ENCODE data around the gene GRK5.

The GRK5 gene

GRCh38 chr10:119316002-119316358 lies 108.6 kb downstream of the GRK5 start:
- H3K9me3 ChIP-seq: no peaks in the 10 kb centered on the region
- H3K36me3 ChIP-seq: no peaks in the 10 kb centered on the region
- TF ChIP-seq, protein P1, sequence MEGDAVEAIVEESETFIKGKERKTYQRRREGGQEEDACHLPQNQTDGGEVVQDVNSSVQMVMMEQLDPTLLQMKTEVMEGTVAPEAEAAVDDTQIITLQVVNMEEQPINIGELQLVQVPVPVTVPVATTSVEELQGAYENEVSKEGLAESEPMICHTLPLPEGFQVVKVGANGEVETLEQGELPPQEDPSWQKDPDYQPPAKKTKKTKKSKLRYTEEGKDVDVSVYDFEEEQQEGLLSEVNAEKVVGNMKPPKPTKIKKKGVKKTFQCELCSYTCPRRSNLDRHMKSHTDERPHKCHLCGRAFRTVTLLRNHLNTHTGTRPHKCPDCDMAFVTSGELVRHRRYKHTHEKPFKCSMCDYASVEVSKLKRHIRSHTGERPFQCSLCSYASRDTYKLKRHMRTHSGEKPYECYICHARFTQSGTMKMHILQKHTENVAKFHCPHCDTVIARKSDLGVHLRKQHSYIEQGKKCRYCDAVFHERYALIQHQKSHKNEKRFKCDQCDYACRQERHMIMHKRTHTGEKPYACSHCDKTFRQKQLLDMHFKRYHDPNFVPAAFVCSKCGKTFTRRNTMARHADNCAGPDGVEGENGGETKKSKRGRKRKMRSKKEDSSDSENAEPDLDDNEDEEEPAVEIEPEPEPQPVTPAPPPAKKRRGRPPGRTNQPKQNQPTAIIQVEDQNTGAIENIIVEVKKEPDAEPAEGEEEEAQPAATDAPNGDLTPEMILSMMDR (IDR thresholded peaks at IDR 0.05): no peak
- no peak overlapping the region for H3K4me3 ChIP-seq (ENCODE audit: low read depth in 1 of 2, low read length in 1 of 2)
- no peak overlapping the region for H3K27ac ChIP-seq
- peaks cover 45% of the 10 kb centered on the region for H3K27me3 ChIP-seq
- peaks cover 0 to 6% of the 10 kb centered on the region in 2 experiments for H3K4me1 ChIP-seq (ENCODE audit: control insufficient read depth in 1 of 2, insufficient read depth in 1 of 2, low read depth in 1 of 2, low read length in 1 of 2)

DNA sequence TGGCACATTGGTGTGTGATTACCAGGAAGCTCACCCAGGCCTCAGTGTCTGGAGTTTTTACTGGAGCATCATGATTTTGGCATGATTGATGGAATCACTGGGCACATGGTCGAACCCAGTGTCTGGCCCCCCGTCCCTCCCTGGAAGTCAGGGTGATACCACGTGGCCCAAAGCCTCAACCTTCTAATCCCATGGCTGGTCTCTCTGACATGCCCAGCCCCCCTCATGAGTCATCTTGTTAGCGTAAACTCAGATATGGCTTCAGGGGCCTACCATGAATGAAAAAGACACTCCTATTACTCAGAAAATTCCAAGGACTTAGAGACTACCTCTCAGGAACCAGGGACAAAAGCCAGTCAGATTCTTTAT lies 109.3 kb downstream of the GRK5 start:
- Histone ChIP-seq H3K4me3 (ENCODE audit: low read depth in 1 of 2, low read length in 1 of 2) (no peak overlapping the region), H3K27me3 (peaks cover 45% of the 10 kb centered on the region), H3K9me3 (no peaks in the 10 kb centered on the region), H3K27ac (no peak overlapping the region), H3K4me1 (ENCODE audit: control insufficient read depth in 1 of 2, insufficient read depth in 1 of 2, low read depth in 1 of 2, low read length in 1 of 2) (peaks cover 0 to 6% of the 10 kb centered on the region in 2 experiments), H3K36me3 (no peaks in the 10 kb centered on the region)
- TF ChIP-seq, protein P1 (IDR thresholded peaks at IDR 0.05): no peak

- Histone ChIP-seq H3K36me3 (no peaks in the 10 kb centered on the region), H3K4me1 (ENCODE audit: control insufficient read depth in 1 of 2, insufficient read depth in 1 of 2, low read depth in 1 of 2, low read length in 1 of 2) (peaks cover 0 to 6% of the 10 kb centered on the region in 2 experiments), H3K27me3 (peaks cover 28% of the 10 kb centered on the region), H3K4me3 (ENCODE audit: low read depth in 1 of 2, low read length in 1 of 2) (no peak overlapping the region), H3K9me3 (no peaks in the 10 kb centered on the region), H3K27ac (no peak overlapping the region)
- TF ChIP-seq, protein P1 (IDR thresholded peaks at IDR 0.05): no peak
These were observed 111.2 kb downstream of the GRK5 start for GRCh38 chr10:119318411-119319160.

DNA sequence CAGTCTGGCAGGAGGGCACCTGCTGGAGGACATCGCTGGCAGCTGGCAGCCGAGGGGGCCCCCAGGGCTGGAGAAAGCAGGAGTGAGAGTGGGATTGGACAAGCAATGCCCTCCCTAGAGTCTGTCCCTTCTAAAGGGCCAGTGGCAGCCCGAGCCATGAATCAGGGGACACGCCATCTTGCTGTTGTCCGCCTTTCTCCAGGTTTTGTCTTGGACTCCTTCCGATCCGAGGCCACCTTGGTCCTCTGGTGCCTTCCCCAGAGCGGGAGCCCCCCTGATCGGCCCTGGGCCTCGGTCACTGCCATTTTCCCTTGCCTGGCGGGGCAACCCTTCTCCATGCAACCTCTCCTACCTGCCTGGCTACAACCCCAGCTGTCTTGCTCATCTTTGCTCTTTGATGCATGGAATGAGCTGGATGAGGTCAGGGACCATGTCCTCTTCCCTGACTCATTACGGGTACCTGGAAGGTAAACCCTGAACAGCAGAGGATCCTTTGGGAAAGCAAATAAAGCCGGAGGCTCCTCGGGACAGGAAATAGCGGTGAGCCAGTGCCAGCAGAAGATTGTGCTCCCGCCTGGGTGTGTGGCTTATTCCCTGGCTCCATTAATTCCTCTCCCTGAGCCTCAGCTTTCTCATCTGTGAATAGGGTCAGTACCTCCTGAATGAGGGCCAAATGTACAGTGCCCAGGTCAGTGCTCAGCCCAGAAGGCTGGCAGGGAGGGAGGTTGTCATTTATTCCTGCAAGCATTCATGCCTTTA lies 112.0 kb downstream of the GRK5 start:
- no peaks in the 10 kb centered on the region for H3K36me3 ChIP-seq
- H3K4me1 ChIP-seq (ENCODE audit: control insufficient read depth in 1 of 2, insufficient read depth in 1 of 2, low read depth in 1 of 2, low read length in 1 of 2): peaks cover 0 to 6% of the 10 kb centered on the region in 2 experiments
- no peak overlapping the region for H3K27ac ChIP-seq
- TF ChIP-seq, protein P1 (IDR thresholded peaks at IDR 0.05): no peak
- peaks cover 20% of the 10 kb centered on the region for H3K27me3 ChIP-seq
- no peak overlapping the region for H3K4me3 ChIP-seq (ENCODE audit: low read depth in 1 of 2, low read length in 1 of 2)
- H3K9me3 ChIP-seq: no peaks in the 10 kb centered on the region

GRCh38 chr10:119319920-119320258 lies 112.5 kb downstream of the GRK5 start:
- H3K4me3 ChIP-seq (ENCODE audit: low read depth in 1 of 2, low read length in 1 of 2): no peak overlapping the region
- H3K4me1 ChIP-seq (ENCODE audit: control insufficient read depth in 1 of 2, insufficient read depth in 1 of 2, low read depth in 1 of 2, low read length in 1 of 2): peaks cover 0 to 6% of the 10 kb centered on the region in 2 experiments
- H3K27me3 ChIP-seq: peaks cover 16% of the 10 kb centered on the region
- H3K27ac ChIP-seq: no peak overlapping the region
- TF ChIP-seq, protein P1 (IDR thresholded peaks at IDR 0.05): no peak
- H3K9me3 ChIP-seq: no peaks in the 10 kb centered on the region
- H3K36me3 ChIP-seq: no peaks in the 10 kb centered on the region

All from neutrophil (primary cell).